ENCODE results near the gene GMCL1. TPM values are rescaled to one million over a fixed set of nuclear protein-coding genes. Genes with fewer than 3 reads are reported as not detected.
A peak's percentile ranks its signal among the peaks of the same experiment; 100 is the strongest.

Gene GMCL1, protein sequence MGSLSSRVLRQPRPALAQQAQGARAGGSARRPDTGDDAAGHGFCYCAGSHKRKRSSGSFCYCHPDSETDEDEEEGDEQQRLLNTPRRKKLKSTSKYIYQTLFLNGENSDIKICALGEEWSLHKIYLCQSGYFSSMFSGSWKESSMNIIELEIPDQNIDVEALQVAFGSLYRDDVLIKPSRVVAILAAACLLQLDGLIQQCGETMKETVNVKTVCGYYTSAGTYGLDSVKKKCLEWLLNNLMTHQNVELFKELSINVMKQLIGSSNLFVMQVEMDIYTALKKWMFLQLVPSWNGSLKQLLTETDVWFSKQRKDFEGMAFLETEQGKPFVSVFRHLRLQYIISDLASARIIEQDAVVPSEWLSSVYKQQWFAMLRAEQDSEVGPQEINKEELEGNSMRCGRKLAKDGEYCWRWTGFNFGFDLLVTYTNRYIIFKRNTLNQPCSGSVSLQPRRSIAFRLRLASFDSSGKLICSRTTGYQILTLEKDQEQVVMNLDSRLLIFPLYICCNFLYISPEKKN
- 20.1 and 26.1 TPM in 2 replicates for total RNA-seq (2014; rRNA removed; shearing (Covaris generic))

DNA sequence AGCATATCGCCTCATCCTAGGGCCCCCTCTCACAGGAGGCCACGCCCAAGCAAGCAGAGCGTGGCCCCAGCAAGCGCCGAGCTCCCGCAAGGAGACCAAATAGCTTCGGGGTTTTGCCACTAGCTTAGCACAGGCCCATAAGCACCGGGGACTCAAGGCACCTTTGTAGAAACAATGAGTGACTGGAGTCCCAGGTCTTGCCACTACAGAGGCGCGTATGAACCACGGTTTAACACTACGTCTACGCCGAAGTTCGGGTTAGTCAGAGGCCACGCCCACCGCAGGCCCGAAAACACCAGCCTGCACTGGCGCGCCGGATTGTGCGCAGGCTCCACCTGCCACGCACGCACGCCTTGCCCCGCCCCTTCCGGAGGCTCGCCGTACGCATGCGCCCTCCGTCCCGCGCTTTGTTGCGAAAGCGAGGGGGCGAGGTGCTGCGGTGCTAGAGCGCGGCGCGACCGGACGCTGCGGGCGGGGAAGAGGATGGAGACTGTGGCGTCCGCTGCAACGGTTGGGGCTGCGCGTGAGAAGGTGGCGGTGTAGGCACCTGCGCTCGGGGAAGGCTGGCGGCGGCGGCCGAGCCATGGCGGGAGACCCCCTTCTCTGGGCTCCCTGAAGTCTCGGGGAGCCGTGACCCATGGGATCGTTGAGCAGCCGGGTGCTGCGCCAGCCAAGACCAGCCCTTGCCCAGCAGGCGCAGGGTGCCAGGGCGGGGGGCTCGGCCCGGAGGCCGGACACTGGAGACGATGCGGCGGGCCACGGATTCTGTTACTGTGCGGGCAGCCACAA is at the start of gene GMCL1:
Gene GMCL1 (plus strand): TSS at position 405 of the 789 bp plus-strand sequence. CDS start 233 bp downstream, at position 638.
- peak; percentile 97 to 98 for DNase-seq
- Histone ChIP-seq H3K4me1 (peaks cover 7% of the 10 kb centered on the region; the same call in 1 of the 2 replicates), H3K27me3 (no peaks in the 10 kb centered on the region), H3K36me3 (no peaks in the 10 kb centered on the region; the same call in 1 of the 2 replicates), H3K9me3 (replicated peaks) (no peaks in the 10 kb centered on the region), H3K27ac (peak within 1 kb of the TSS; percentile 59), H3K4me3 (peak within 1 kb of the TSS; percentile 91)

DNA sequence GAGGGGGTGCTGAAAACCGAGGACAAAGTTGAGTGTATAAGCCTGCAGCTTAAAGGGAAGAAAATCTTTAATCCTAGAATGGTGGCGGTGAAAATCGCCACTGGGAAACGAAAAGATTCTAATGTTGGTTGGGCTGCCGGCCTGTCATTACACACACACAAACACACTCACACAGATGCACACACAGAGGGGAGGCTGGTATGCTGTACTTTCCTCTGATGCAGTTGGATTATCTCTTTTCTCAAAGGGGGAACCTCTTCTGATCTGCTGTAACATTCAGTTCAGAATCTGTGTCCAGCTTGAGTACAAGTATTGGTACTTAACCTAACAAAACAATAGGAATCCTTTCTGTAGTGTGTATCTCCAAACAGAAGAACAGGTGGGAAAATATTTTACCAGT is 48.5 kb upstream of the GMCL1 start:
- H3K36me3 ChIP-seq = no peaks in the 10 kb centered on the region
- no peak overlapping the region for H3K4me3 ChIP-seq
- H3K4me1 ChIP-seq = 0 out of 2 replicates have a peak, but pooled peaks cover 13% of the 10 kb centered on the region
- H3K27ac ChIP-seq = no peak overlapping the region
- H3K27me3 ChIP-seq = no peaks in the 10 kb centered on the region
- no peak for DNase-seq
- peaks cover 4% of the 10 kb centered on the region; the same call in 1 of the 2 replicates for H3K9me3 ChIP-seq (replicated peaks)

DNA sequence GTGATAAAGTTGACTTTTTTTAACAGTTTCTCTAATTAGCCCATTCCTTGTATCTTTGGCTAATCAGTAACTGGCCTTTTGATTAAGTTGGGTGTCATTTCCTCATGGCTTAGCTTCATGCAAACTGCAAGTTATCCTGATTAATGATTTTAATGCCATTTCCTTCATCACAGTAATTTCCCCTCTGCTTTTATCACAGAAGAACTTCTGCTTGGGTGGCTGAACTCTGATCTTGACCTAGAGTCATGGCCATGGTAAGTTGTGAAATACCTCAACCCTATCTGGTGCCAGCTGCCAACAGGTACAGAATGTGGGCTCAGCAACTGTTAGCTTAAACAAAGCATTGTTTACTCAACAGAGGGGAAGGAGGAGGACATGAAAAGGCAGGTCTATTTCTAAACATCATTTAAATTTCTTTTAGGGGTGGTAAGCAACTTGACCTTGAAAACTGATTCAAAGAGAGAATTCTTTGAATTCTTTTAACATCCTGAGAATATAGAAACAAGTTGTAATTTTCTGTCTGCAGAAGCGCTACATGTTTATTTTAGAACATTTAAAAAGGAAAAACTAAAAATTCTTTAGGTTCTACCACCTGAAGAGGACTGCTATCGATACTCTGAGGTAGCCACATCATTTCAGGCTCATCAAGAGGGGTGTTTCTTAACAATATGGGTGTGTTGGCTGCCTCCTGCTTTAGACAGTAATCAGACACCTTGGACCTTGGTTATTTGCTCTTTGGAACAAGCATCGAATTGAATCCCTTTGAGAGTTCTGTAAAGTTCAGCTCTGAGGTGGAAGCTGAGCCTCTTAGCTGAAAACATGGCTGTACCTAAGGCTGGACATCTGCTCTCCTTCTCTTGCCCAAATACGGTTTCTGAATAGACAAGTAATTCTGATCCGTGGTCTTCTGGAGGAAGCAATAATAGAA is 47.9 kb upstream of the GMCL1 start:
- Histone ChIP-seq H3K36me3 (no peaks in the 10 kb centered on the region), H3K27me3 (no peaks in the 10 kb centered on the region), H3K27ac (no peak overlapping the region), H3K4me3 (no peak overlapping the region), H3K9me3 (replicated peaks) (peaks cover 1% of the 10 kb centered on the region; the same call in 1 of the 2 replicates), H3K4me1 (0 out of 2 replicates have a peak, but pooled peaks cover 13% of the 10 kb centered on the region)
- no peak for DNase-seq

DNA sequence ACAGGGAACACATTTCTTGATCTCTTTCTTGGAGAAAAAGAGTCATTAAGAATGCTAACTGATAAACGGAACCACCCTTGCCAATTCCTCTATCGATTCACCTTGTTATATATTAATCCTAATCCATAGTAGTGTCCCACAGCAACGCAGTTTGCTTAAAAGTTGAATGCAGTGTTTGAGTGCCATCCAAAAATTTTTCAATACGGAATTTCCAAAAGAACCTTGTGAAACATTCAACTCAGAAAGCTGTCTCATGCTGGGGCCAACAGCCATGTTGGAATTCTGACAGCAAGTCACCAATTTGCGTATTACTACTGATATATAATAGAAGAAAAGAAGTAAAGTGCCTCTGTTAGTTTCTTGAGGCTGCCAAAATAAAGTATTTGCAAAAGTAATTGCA is 45.2 kb upstream of the GMCL1 start:
- Histone ChIP-seq H3K9me3 (replicated peaks) (no peaks in the 10 kb centered on the region), H3K27me3 (no peaks in the 10 kb centered on the region), H3K36me3 (no peaks in the 10 kb centered on the region), H3K4me1 (peaks cover 16% of the 10 kb centered on the region; the same call in 1 of the 2 replicates), H3K4me3 (no peak overlapping the region), H3K27ac (no peak overlapping the region)
- no peak for DNase-seq

DNA sequence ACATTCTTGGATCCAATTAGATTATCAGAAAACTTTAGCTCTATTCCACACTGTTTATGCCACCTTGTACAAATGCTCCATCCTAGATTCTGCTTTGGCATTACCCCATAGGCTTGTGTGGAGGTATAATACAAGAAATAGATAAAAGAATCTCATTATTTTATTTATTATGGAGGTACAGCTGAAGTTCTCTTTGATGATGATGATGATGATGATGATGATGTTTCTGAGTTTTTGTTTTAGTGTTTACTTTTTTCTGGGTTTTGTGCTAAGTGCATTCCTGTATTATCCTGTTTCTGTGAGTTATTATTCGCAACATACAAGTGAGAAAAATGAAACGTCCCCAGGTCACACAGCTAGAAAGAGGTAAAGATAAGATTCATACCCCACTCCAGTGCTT is 44.1 kb upstream of the GMCL1 start:
- H3K4me1 ChIP-seq = peaks cover 20% of the 10 kb centered on the region; the same call in 1 of the 2 replicates
- no peaks in the 10 kb centered on the region for H3K27me3 ChIP-seq
- H3K27ac ChIP-seq = no peak overlapping the region
- no peak for DNase-seq
- no peaks in the 10 kb centered on the region for H3K9me3 ChIP-seq (replicated peaks)
- no peaks in the 10 kb centered on the region for H3K36me3 ChIP-seq
- H3K4me3 ChIP-seq = no peak overlapping the region

DNA sequence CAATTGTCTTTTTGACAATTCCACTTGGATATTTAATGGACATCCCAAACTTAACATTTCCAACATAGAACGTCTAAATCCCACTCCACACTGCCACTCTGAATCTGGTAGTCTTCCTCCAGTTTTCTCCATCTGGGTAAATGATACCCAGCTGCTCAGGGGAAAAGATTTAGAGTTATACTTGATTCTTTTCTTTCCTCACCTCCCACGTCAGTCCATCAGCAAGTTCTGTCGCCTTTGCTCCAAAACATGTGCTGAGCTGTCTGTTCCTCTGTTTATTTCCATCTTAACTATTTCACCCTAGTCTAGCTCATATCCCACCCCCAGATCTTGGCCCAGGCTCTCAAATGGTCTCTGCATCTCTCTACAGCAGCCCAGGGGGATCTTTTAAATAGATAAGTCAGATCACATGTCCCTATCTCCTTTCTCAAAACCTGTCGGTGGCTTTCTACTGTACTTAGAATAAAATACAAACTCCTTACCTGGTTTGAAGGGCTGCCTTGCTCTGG is 43.4 kb upstream of the GMCL1 start:
- Histone ChIP-seq H3K36me3 (no peaks in the 10 kb centered on the region), H3K27me3 (no peaks in the 10 kb centered on the region), H3K4me3 (no peak overlapping the region), H3K4me1 (peaks cover 20% of the 10 kb centered on the region; the same call in 1 of the 2 replicates), H3K9me3 (replicated peaks) (no peaks in the 10 kb centered on the region), H3K27ac (no peak overlapping the region)
- DNase-seq = no peak

DNA sequence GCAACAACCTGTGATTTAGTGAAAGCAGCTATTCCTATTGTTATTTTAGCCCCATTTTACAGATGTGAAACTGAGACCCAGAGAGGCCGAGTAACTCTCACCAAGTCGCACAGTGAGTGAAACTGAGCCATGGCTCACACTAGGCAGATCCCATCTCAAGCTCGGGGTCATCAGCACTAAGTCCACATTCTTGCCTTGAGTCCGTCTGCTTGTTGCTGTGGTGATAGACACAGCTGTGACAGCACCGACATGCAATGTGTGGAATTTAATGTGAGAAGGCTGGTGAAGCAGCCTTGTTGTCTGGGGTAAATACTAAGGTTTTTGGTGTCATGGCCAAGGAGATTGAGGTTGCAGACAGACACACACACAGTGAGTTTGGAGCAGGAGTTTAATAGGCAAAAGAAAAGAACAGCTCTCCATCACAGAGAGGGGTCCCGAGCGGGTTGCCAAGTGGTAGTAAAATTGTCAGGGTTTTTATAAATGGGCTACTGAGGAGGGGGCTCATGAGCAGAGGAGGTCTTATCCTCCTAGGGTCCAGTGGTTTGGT is 40.2 kb upstream of the GMCL1 start:
- peak; percentile 54 to 68 for DNase-seq
- Histone ChIP-seq H3K27ac (peak overlapping the region; percentile 56), H3K9me3 (replicated peaks) (no peaks in the 10 kb centered on the region), H3K36me3 (no peaks in the 10 kb centered on the region), H3K4me1 (peaks cover 12% of the 10 kb centered on the region; the same call in 1 of the 2 replicates), H3K27me3 (no peaks in the 10 kb centered on the region), H3K4me3 (peak overlapping the region; percentile 36)

DNA sequence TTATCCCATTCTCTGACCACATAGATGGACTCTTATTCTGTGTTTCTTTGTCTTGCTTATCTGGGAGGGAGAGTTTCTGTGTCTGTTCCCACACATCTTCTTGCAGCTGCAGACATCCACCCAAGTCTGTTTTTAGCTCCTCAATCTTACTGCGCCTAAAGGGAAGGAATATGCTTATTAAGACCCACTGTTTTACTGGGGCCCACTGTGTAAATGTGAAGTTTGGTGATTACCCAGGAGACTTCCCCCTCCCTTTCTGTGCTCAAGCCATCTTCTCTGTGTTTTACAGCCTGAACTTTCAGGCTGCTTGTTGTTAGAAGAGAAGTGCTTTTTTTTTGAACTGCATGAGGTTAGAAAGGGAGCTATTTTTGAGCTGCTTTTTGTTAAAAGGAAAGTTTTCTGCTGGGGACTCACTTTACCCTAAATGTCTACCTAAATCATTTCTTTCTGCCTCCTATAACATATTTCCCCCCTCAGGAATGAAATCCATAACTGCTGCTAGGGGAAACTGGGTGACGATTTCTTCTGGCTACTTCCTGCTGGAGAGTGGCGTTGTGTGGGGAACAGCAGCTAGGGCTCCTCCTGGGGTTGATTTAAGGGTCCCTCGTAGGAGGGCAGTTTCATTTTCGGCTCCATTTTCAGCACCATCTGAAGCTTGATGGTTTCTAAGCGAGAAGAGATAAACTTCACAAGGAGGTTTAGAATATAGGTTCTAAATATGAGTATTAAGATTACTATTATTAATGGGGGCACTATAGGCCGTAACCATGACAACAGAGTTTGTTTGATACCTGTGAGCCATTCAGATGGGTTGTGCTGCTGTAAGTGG is 39.5 kb upstream of the GMCL1 start:
- DNase-seq = peak in 1 of 2 experiments; percentile 42
- no peaks in the 10 kb centered on the region for H3K27me3 ChIP-seq
- no peaks in the 10 kb centered on the region for H3K36me3 ChIP-seq
- peak overlapping the region; percentile 36 for H3K4me3 ChIP-seq
- no peaks in the 10 kb centered on the region for H3K9me3 ChIP-seq (replicated peaks)
- H3K4me1 ChIP-seq = peaks cover 12% of the 10 kb centered on the region; the same call in 1 of the 2 replicates
- peak overlapping the region; percentile 56 for H3K27ac ChIP-seq

DNA sequence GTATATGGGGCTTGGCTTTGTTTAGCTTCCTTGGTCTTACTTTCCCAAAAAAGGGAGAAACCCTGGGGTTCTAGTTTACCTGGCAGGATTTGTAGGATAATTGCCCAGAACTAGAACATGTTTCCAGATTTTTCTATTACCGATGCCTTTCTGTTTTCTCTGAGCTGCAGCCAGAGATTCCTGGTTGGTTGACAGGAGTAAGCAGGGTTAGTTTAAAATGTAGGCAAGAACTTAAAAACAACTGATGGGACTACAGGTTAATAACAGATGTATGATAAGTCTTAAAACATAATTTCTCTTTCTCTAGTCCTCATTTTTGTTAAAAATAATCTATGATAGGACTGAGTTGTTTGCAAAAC is 38.9 kb upstream of the GMCL1 start:
- no peaks in the 10 kb centered on the region for H3K9me3 ChIP-seq (replicated peaks)
- DNase-seq = no peak
- H3K27ac ChIP-seq = no peak overlapping the region
- H3K27me3 ChIP-seq = no peaks in the 10 kb centered on the region
- no peaks in the 10 kb centered on the region for H3K36me3 ChIP-seq
- peak overlapping the region; percentile 36 for H3K4me3 ChIP-seq
- peaks cover 12% of the 10 kb centered on the region; the same call in 1 of the 2 replicates for H3K4me1 ChIP-seq

DNA sequence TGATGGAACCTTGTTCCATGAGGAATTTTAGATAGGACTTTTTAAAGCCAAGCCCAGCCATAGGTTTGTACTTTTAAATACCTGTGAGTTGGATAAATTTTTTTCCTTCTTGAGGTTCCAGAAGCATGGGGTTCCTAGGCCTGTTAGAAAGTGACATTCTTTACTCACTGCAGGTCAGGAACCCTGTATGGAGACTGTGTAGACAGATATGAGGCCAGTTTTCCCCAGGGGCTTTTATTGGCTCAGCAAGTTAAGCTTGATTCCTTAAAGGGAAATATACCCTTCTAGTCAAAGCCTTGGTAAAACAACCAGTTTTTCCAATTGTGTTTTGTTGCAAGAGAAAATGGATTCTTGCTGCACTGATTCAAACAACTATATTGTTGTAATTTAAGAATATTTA is 38.4 kb upstream of the GMCL1 start:
- H3K4me1 ChIP-seq = peaks cover 12% of the 10 kb centered on the region; the same call in 1 of the 2 replicates
- H3K9me3 ChIP-seq (replicated peaks) = no peaks in the 10 kb centered on the region
- no peaks in the 10 kb centered on the region for H3K27me3 ChIP-seq
- H3K36me3 ChIP-seq = no peaks in the 10 kb centered on the region
- no peak overlapping the region for H3K4me3 ChIP-seq
- H3K27ac ChIP-seq = no peak overlapping the region
- no peak for DNase-seq

DNA sequence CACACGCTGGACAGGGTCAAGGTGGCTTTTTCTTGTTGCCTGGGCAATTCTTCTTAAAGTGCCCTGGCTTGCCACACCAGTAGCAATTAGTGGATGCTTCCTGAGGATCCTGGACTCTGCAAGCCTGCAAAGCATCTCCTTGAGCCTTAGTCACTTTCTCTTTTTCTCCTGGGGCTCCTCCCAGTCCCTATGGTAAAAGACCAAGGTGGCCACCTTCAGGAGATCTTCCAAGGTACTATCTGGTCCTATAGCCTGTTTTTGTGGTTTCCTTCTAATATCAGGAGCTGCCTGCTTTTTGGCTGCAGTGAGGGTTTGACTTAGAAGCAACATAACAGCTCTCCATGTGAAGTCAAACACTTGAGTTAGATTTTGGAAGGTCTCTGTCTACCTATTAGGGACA is 33.3 kb upstream of the GMCL1 start:
- H3K27me3 ChIP-seq = no peaks in the 10 kb centered on the region
- H3K4me1 ChIP-seq = no peaks in the 10 kb centered on the region
- no peak for DNase-seq
- no peak overlapping the region for H3K4me3 ChIP-seq
- H3K9me3 ChIP-seq (replicated peaks) = no peaks in the 10 kb centered on the region
- no peak overlapping the region for H3K27ac ChIP-seq
- H3K36me3 ChIP-seq = no peaks in the 10 kb centered on the region

DNA sequence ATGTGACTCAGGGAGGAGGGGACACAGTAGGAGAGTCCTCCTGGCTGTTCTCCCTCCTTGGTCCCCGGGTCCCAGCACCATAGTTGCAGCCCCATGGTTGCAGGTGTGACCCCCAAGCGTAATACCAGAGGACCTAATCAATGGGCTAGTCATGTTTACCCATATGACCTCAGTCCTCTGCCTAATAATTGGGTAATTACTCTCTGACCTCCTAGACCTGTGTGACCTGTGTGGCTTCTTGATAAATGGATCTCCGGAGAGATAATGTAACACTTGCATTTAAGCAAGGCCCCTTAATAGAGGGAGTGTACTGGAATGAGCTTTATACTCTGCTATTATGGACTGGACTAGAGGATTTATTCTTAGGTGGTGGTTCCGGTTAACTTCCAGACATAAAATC is 32.2 kb upstream of the GMCL1 start:
- Histone ChIP-seq H3K9me3 (replicated peaks) (no peaks in the 10 kb centered on the region), H3K4me1 (no peaks in the 10 kb centered on the region), H3K27me3 (no peaks in the 10 kb centered on the region), H3K4me3 (no peak overlapping the region), H3K27ac (no peak overlapping the region), H3K36me3 (no peaks in the 10 kb centered on the region)
- no peak for DNase-seq

DNA sequence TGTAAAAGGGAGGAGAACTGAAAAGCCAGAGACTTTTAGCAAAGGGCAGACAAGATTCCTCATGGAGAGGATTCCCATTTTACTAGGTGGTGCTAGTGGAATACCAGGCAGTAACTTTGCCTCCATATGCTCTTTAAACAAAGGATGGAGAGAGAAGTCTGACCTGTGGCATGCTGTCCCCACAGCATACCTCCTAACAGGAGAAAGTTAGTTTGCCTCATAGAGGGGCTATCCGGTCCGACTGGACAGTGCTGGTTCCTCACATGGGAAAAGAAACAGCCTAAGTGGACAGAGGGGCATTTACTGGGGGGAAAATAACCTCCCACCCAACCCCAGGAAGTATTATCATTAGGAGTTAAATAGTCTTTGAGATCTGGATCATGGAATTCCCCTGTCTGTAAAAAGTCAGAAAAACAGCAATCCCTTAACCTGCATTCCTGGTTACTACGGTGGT is 31.6 kb upstream of the GMCL1 start:
- Histone ChIP-seq H3K36me3 (no peaks in the 10 kb centered on the region), H3K9me3 (replicated peaks) (no peaks in the 10 kb centered on the region), H3K27me3 (no peaks in the 10 kb centered on the region), H3K27ac (no peak overlapping the region), H3K4me1 (no peaks in the 10 kb centered on the region), H3K4me3 (no peak overlapping the region)
- no peak for DNase-seq

Measured in SJCRH30 (cell line).